CD4-positive, alpha-beta T cell treated with Interleukin-21 for 1 hour (primary cell): Measurements from ENCODE around the gene SORCS2.
"Not testable (repeated sequence)": the region's sequence is repeated elsewhere in the genome, so short reads cannot be mapped to it uniquely, and the experiment has no call there.

ENCODE experiments used
- DNase-seq: peaks from one replicate; pipeline ENCODE4 v3.0.0-alpha.2; 2020

The SORCS2 gene

GRCh38 chr4:7573576-7574091 is 381.3 kb downstream of the SORCS2 start:
- DNase-seq: no peak

GRCh38 chr4:7574287-7575014 is 382.1 kb downstream of the SORCS2 start:
- DNase-seq: no peak

- DNase-seq: no peak
Observed at GRCh38 chr4:7575426-7575825, 383.1 kb downstream of the SORCS2 start.

- not testable (repeated sequence) for DNase-seq
Observed at GRCh38 chr4:7577361-7578039, 385.2 kb downstream of the SORCS2 start.

- no peak for DNase-seq
Observed at GRCh38 chr4:7581477-7581876, 389.1 kb downstream of the SORCS2 start.

GRCh38 chr4:7582313-7583097 is 390.2 kb downstream of the SORCS2 start:
- no peak for DNase-seq

GRCh38 chr4:7584098-7584497 is 391.8 kb downstream of the SORCS2 start:
- no peak for DNase-seq

- DNase-seq: no peak
Observed at GRCh38 chr4:7584606-7585159, 392.3 kb downstream of the SORCS2 start.

GRCh38 chr4:7585768-7586167 is 393.4 kb downstream of the SORCS2 start:
- no peak for DNase-seq

GRCh38 chr4:7587433-7588405 is 395.4 kb downstream of the SORCS2 start:
- DNase-seq: no peak

- no peak for DNase-seq
Observed at GRCh38 chr4:7590189-7590588, 397.9 kb downstream of the SORCS2 start.

- no peak for DNase-seq
Observed at GRCh38 chr4:7590899-7591298, 398.6 kb downstream of the SORCS2 start.

GRCh38 chr4:7591409-7592053 is 399.2 kb downstream of the SORCS2 start:
- no peak for DNase-seq

- DNase-seq: no peak
Observed at GRCh38 chr4:7593646-7594412, 401.5 kb downstream of the SORCS2 start.

GRCh38 chr4:7595934-7596461 is 403.7 kb downstream of the SORCS2 start:
- DNase-seq: no peak

GRCh38 chr4:7596918-7597606 is 404.7 kb downstream of the SORCS2 start:
- DNase-seq: no peak

GRCh38 chr4:7598939-7599790 is 406.8 kb downstream of the SORCS2 start:
- DNase-seq: no peak

- no peak for DNase-seq
Observed at GRCh38 chr4:7600247-7600646, 407.9 kb downstream of the SORCS2 start.

- DNase-seq: not testable (repeated sequence)
Observed at GRCh38 chr4:7602166-7602565, 409.8 kb downstream of the SORCS2 start.
